Mucosa of gallbladder (tissue), 1 donor: ENCODE measurements around the gene PDE2A. TPM values are rescaled to one million over a fixed set of nuclear protein-coding genes. Genes with fewer than 3 reads are reported as not detected.

Source experiments
- DNase-seq: peaks from one replicate; pipeline ENCODE4 v3.0.0-alpha.2; 2020; ENCODE audit warnings: low spot score
- total RNA-seq: library from RNA; stranded (reverse); gene quantifications from one replicate; pipeline ENCODE4 v1.2.1, GENCODE V29; 2021
- donor health status: DM: no; HTN: no; CAD: no.

The PDE2A gene
- total RNA-seq, 1 donor from 2014 or later: 23.7 TPM

DNA sequence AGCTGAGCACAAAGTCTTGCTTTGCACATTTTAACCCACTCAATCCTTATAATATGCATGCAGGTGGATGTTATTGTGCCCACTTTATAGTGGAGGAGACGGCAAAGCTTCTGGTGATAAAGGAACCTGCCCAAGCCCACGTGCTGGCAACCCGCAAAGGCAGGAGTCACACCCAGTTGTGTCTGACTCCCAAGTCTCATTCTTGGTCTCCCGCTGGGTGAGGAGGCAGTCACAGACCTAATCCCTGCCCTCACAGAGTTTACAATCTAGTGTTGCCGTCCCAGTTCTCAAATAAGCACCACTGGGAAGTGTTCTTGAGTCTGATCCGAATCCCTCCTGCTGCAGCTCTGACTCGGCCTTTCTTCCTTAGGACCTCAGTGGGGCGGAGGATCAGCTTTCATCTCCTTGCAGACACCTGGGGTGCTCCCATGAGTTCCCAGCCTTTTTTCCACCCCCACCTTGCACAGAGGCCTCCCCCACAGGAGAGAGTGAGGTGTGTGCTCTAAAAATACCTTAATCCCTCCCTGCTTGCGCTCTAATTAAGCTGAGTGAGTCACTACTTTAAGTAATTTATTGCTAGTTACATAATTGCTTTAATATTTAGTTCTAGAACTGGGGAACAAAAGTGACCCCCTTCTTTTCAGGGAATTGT lies 15.1 kb downstream of the PDE2A start:
- DNase-seq: no peak

GRCh38 chr11:72657411-72658100 lies 16.7 kb downstream of the PDE2A start:
- DNase-seq: no peak

DNA sequence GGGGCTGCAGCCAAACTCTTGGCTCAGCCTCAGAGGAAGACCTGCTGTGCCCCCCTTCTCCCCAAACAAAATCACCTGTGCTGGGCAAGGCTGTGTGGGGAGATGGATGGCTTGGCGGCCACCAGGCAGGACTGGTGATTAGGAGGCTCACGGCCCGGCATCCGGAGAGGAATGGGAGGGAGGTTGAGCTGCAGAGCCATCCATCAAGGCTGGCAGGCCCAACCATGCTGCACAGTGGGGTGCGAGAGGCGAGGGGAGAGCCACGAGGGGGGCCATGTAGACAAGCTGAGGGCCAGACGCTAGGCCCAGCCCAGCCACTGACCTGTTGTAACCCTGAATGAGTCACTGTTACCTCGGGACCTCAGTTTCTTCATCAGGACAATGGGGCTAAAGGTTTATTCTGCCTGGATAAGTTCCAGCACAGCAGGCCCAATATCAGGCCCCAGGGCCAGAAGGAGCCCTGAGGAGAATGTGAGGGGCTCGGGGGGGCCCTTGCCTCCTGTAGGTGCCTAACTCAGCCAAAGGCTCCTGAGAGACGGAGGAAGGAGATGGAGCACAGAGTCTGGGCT lies 18.2 kb downstream of the PDE2A start:
- DNase-seq: no peak

GRCh38 chr11:72655014-72655413 lies 19.2 kb downstream of the PDE2A start:
- DNase-seq: peak; percentile 71

DNA sequence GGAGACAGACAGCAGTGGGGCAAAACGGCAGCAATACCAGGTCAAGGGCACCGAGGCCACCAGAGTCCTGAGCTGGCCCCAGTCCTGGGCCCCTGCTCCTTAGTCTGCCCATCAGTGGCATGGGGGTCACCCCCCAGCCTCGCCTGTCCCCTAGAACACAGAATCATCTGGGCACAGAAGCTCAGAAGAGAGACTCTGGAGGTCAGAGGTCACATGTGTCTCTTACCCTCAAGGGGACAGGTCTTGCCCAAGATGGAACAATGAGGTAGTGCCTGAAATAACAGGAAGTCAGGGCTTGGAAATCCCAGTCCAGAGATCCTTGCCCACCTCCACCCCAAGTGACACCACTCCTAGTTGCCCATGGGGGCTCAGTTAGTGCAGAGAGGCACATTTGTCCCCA lies 20.6 kb downstream of the PDE2A start:
- DNase-seq: no peak

DNA sequence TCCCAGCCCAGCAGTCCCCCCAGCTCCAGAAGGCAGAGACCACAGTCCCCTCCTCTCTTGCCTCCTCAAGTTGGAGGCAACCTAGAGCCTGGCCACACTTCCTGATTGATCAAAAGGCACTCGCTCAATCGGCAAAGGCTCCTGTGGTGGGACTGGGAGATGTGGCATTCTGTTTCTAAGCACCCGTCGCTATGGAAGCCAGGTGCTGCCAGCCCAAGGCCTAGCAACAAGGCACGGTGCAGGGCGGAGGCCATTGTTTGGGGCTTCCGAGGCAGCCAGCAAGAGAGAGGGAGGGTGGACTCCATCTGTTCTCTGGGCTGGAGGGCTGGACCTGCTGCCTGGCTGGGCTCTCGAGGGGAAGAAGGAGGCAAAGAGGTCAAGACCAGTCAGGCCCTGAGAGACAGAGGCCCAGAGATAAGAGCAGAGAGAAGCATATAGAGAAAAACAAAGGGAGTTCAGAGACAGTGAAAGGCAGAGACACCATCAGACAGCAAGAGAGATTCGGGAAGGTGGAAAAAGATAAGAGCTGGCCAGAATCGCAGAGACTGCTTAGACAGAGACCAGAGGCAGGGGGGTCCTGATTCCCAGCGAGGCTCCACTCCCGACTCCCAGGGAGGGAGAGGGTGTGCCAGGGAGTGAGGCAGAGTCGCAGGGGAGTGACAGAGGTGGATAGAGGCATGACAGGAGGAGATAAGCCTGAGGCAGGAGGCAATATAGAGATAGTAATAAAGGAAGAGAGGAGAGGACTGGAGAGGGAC lies 21.2 kb downstream of the PDE2A start:
- DNase-seq: no peak

DNA sequence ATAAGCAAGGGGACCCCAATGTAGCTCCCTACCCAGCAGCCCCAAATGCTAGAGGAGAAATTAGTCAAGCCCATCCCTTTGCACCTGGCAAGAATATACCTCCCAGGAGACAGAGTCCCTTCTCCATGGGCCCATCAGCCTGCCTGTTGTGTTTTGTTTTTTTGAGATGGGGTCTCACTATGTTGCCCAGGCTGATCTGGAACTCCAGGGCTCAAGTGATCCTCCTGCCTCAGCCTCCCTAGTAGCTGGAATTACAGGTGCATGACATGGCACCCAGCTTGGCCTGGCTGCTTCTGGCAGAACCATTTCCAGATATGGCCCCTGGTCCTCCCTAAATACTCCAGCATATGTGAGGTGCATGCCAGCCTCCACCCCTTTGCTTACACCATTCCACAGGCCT lies 22.1 kb downstream of the PDE2A start:
- DNase-seq: no peak

DNA sequence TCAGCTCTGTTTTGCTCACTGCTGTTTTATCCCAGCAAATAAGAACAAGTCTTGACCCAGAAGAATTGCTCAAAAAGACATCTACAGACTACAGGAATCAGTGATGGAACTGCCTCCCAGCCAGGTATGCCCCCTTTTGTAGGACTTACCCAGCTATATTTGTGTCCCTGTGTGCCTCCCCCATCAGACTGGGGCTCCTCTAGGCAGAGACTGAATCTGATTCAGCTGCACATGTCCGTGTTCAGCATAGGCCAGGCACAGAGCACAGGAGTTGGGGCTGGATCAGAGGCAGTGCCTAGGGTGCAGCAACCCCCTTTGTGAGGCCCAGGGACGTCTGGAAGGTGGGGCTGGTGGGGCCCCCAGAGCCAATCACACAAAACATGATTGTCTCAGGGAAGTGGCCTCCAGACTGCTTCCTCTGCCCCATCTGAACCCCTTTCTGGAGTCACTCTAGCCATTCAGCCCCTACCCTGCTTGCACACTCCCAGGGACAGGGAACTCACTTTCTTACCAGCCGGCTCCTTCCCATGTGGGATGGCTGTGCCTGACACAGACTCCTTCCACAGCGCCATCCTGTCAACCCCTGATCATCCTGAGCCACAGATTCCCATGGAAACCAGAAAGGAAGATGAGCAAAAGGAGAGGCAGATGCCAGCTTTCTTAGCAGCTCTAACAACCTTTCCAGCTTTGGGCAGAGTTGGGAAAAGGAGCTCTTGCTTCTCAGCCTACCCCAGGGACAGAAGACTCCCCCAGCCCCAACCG lies 24.8 kb downstream of the PDE2A start:
- no peak for DNase-seq

GRCh38 chr11:72648384-72649136 lies 25.7 kb downstream of the PDE2A start:
- no peak for DNase-seq

DNA sequence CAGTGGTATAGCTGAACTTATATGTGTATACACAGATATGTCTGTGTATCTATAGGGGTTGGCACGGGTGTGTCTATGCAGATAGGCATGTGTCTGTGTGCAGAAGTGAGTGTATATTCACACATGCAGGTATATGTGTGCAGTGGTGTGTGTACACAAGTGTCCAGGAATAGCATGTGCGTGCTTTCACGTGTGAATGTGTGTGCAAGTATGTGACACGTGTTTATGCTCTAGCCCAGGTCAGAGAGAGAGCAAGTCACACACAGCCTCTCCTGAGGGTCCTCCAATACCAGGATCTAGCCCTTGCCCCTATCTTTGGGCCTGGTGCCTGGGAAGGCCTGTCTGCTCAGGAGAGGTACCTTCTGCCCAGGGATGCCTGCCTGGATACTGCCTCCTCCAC lies 26.3 kb downstream of the PDE2A start:
- no peak for DNase-seq

- DNase-seq: no peak
Measured at GRCh38 chr11:72646472-72646871, 27.8 kb downstream of the PDE2A start.

GRCh38 chr11:72646024-72646423 lies 28.2 kb downstream of the PDE2A start:
- no peak for DNase-seq

DNA sequence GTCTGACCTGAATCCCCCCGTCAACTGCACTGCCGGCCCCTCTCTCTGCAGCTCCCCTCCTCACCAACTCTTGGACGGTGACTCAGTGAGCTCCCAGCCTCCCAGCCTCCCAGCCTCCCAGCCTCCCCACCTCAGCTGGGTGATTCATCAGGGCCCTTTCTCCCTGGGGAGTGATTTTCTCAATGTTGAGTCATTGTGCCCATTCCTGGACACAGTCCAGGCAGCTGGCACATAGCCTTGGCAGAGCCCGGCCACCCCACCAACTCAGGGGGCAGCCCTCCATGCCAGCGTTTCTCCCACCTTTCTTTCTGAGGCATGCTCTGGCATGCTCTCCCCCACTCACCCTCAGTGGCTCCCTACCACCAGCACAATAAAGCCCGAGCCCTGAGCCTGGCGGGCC lies 30.7 kb downstream of the PDE2A start:
- DNase-seq: no peak

- DNase-seq: peak; percentile 54
Measured at GRCh38 chr11:72642884-72643522, 31.2 kb downstream of the PDE2A start.

DNA sequence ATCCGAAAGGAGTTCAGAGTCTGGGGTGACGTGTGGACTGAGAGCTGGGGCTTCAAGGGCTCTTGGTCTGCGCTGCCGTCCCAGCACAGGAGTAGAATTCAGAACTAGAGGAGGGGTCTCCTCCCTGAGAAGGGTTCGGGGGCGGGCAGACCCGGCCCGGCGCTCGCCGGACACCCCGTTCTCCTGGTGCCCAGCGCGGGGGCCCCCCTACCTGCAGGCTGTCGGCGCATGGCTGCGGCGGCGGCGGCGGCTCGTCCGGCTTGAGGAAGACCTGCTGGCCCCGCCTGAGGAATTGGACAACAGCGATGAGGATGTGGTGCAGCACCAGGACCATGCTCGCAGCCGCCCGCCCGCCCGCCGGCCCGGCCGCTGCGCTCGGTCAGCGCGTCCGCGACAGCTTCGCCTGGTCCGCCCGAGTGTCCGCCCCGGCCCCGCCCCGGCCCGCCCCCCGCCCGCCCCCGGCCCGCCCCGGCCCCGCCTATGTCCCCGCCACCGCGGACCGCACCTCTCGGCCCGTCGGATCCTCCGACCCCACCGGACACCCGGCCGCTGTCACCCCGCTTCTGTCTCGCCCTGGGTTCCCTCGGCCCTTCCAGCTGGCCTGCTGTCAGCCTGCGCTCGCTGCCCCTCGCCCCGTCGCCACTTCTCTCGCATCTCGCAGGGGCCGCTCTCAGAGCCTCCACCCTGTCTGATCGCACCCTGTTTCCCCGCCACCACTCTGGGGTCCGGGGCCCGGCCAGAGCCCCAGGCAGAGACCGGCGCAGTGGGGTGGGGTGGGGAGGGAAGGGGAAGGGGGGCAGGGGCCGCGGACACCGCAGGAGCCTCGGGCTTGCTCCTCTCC lies 32.0 kb downstream of the PDE2A start:
- DNase-seq: peak; percentile 19

- DNase-seq: no peak
Measured at GRCh38 chr11:72641522-72642042, 32.6 kb downstream of the PDE2A start.

DNA sequence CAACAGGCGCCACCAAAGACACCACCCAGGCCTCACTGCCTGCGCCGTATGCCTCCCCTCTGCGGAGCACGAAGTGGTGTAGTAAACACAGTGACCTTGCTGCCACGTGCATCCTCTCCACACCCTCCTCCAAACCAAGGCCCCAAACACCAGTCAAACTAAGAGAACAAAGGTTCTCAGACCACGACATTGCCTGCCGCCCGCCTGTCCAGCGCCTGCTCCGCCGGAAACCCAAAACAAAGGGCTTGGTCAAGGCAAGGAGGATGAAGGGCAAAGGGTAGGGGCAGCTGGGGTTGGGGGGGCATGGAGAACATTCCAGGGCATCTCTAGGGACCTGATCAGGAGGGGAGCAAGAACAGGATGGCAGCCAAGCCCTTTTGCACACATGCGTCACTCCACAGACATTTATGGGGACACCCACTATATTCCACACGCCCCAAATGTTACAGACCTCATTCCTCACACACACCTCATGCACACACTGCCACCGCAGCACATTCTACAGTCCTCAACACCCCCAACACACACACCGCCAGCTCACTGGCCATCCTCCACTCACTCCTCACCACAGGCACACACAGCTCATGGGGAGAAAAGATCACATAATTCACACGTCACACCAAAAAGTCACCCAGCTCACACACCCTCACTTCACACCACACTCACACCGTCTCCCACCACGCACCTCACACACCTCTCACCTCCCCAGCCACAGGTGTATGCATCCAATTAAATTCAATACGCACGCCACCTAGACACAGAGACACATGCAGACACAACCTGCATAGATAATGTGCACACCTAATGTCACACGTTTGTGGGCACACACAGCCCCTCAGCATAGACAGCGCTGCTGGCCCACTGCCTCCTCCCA lies 34.5 kb downstream of the PDE2A start:
- no peak for DNase-seq

DNA sequence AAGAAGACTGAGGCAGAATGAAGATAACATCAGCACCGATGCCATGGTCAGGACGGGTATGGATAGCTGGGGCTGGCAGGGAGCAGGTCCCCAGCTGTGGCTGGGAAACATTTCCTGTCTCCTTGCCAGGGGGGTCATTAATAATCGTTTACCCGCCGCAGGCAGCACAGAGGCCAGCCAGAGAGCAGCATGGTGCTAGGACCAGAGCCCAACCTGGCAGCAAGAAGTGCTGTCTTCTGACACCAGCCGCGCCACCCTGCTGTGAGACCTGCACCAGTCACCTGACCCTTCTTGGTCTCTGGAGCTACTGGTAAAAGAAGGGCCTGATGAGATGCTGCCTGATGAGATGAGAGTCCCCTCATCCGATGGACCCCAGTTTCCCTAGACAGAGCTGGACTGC lies 36.3 kb downstream of the PDE2A start:
- DNase-seq: no peak
